Left ventricle myocardium inferior (tissue), 1 donor: ENCODE data around the gene NUMBL. TPM values are rescaled to one million over a fixed set of nuclear protein-coding genes. Genes with fewer than 3 reads are reported as not detected.
A peak's percentile ranks its signal among the peaks of the same experiment; 100 is the strongest.

ENCODE experiments used
- DNase-seq: peaks from one replicate; pipeline ENCODE4 v3.0.0-alpha.2; 2020
- H3K27ac ChIP-seq: fragments of 200-600 bp; replicated peaks from 2 replicates; pipeline ENCODE4 v1.8.0; 2021
- H3K27me3 ChIP-seq: fragments of 200-600 bp; 2 replicates; pipeline ENCODE4 v1.8.0; 2021; ENCODE audit warnings: low read depth
- H3K36me3 ChIP-seq: fragments of 200-600 bp; 2 replicates; pipeline ENCODE4 v1.8.0; 2021
- H3K4me1 ChIP-seq: fragments of 200-600 bp; 2 replicates; pipeline ENCODE4 v1.8.0; 2021
- H3K4me3 ChIP-seq: fragments of 200-600 bp; 2 replicates; pipeline ENCODE4 v1.8.0; 2021; ENCODE audit warnings: mild to moderate bottlenecking, moderate library complexity
- H3K9me3 ChIP-seq: fragments of 200-600 bp; replicated peaks from 2 replicates; pipeline ENCODE4 v1.8.0; 2021
- intact Hi-C: fragments of 100-400 bp; cut with micrococcal nuclease; formaldehyde crosslinking; loops from one replicate; pipeline ENCODE4 v1.11.0; 2022
- total RNA-seq: library from RNA; stranded (reverse); fragmentation: NEBNext Ultra II Directional; extraction: Animal tissue kit (Norgen Biotek cat#: 25700); gene quantifications from one replicate; pipeline ENCODE4 v1.2.1, GENCODE V29; 2021
- TF ChIP-seq, protein P1 (sequence below): fragments of 200-600 bp; IDR thresholded peaks from 2 replicates; pipeline ENCODE4 v1.8.0; 2021; ENCODE audit warnings: antibody characterized with exemption, mild to moderate bottlenecking, borderline replicate concordance
- donor health status: DM: no; HTN: yes; CAD: no; lungs with severe emphysema.

Gene NUMBL
- total RNA-seq, 1 donor from 2014 or later: 14.7 TPM

DNA sequence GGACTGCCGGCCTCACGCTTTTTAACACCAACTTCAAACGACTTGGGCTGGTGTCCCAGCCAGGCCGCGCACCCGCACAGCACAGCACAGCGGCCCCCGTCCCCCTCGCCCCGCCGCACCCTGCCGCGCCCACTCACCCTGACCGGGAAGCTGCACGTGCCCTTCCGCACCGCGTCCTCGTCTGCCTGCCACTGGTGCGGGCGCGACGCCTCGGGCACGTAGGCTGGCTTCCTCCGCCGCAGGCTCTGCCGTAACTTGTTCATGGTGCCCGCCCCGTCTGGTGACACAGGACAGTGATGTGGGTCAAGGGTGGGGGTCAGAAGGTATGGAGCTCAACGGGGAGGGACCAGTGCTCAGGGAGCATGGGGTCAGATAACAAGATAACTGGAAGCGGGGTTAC, 6.2 kb downstream of the NUMBL start:
- peaks cover 70% of the 10 kb centered on the region for H3K36me3 ChIP-seq
- no peak overlapping the region for H3K4me3 ChIP-seq
- H3K27ac ChIP-seq: no peak overlapping the region
- DNase-seq: no peak
- H3K4me1 ChIP-seq: peaks cover 38% of the 10 kb centered on the region
- no peaks in the 10 kb centered on the region for H3K27me3 ChIP-seq
- no peaks in the 10 kb centered on the region for H3K9me3 ChIP-seq
- TF ChIP-seq, protein P1, sequence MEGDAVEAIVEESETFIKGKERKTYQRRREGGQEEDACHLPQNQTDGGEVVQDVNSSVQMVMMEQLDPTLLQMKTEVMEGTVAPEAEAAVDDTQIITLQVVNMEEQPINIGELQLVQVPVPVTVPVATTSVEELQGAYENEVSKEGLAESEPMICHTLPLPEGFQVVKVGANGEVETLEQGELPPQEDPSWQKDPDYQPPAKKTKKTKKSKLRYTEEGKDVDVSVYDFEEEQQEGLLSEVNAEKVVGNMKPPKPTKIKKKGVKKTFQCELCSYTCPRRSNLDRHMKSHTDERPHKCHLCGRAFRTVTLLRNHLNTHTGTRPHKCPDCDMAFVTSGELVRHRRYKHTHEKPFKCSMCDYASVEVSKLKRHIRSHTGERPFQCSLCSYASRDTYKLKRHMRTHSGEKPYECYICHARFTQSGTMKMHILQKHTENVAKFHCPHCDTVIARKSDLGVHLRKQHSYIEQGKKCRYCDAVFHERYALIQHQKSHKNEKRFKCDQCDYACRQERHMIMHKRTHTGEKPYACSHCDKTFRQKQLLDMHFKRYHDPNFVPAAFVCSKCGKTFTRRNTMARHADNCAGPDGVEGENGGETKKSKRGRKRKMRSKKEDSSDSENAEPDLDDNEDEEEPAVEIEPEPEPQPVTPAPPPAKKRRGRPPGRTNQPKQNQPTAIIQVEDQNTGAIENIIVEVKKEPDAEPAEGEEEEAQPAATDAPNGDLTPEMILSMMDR: no peak
- intact Hi-C loops: no loop called here

DNA sequence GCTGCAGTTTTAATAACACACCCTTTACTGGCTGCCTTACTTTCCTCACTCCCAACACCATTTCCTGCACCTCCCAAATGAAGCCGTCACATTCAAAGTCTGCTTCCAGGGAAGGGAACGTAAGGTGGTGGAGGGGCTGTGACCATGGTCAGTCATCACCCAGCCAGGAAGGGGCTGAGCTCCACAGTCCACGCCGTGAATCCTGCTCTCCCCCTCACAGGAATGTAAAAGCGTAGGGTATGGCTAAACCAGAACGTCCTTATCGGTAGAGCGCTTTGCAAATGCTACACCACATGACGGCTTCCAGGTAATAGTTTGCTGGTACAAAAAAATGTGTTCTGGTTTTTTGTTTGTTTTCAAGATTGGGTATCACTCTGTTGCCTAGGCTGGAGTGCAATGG, 7.0 kb downstream of the NUMBL start:
- Histone ChIP-seq H3K4me1 (peaks cover 30% of the 10 kb centered on the region), H3K36me3 (peaks cover 78% of the 10 kb centered on the region), H3K4me3 (no peak overlapping the region), H3K9me3 (no peaks in the 10 kb centered on the region), H3K27ac (peak overlapping the region; percentile 28), H3K27me3 (no peaks in the 10 kb centered on the region)
- TF ChIP-seq, protein P1: no peak
- intact Hi-C loops: no loop called here
- DNase-seq: no peak

DNA sequence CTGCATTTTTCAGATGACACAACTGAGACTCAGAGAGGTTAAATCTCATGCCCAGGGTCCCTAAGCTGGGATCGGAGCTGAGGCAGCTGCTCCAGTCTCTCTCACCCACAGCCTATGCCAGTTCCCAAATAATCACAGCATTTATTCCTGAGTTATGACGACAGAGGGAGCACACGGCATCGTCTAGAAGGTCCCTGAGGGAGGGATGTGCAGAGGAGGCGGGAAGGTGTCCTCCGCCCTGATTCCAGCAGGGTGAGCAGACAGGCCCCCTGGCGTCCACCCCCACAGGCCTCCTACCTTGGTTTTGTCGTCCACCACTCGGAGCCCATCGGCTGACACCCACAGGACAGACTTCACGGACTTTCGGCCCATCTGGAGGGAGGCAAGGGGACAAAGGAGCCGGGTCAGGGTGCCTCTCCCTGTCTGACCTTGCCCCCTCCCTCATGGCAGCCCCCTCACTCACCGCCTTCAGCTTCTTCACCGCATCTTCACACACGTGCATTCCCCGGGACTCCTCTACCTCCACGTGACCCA, 8.0 kb downstream of the NUMBL start:
- no peak for DNase-seq

DNA sequence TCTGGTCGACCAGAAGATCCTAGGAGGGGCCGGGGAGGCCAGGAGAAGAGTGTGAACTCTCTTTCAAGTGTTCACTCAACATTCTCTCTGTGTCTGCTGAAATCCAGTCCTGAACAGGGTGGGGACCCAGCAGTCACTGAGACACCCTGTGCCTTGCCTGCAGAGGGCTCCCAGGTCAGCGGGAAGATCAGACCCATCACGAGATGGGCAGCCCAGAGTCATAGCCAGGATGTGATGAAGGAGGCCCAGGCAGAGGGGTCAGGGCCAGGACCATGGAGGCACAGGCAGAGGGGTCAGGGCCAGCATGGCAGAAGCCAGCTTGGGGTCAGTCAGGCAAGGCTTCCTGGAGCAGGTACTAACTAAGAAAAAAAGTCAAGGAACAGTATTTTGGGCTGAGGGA, 9.4 kb downstream of the NUMBL start:
- intact Hi-C loops: no loop called here
- Histone ChIP-seq H3K27me3 (no peaks in the 10 kb centered on the region), H3K4me3 (no peak overlapping the region), H3K9me3 (no peaks in the 10 kb centered on the region), H3K36me3 (peaks cover 97% of the 10 kb centered on the region), H3K27ac (no peak overlapping the region), H3K4me1 (peaks cover 12% of the 10 kb centered on the region)
- TF ChIP-seq, protein P1: no peak
- DNase-seq: no peak

More for the DNA sequence above, 8.0 kb downstream of the NUMBL start:
- Histone ChIP-seq H3K36me3 (peaks cover 87% of the 10 kb centered on the region), H3K4me3 (no peak overlapping the region), H3K4me1 (peaks cover 20% of the 10 kb centered on the region), H3K9me3 (no peaks in the 10 kb centered on the region), H3K27ac (no peak overlapping the region), H3K27me3 (no peaks in the 10 kb centered on the region)
- intact Hi-C loops: no loop called here
- TF ChIP-seq, protein P1: no peak

- Histone ChIP-seq H3K27ac (no peak overlapping the region), H3K9me3 (no peaks in the 10 kb centered on the region), H3K4me1 (peaks cover 5% of the 10 kb centered on the region), H3K27me3 (no peaks in the 10 kb centered on the region), H3K36me3 (peaks cover 96% of the 10 kb centered on the region), H3K4me3 (no peak overlapping the region)
- TF ChIP-seq, protein P1: no peak
- intact Hi-C loops: no loop called here
- DNase-seq: no peak
Observed at GRCh38 chr19:40677156-40677555, 13.3 kb downstream of the NUMBL start.

GRCh38 chr19:40674291-40674690, 16.2 kb downstream of the NUMBL start:
- DNase-seq: no peak
- TF ChIP-seq, protein P1: no peak
- Histone ChIP-seq H3K9me3 (peaks cover 1% of the 10 kb centered on the region), H3K4me3 (no peak overlapping the region), H3K27me3 (no peaks in the 10 kb centered on the region), H3K4me1 (peaks cover 18% of the 10 kb centered on the region), H3K36me3 (peaks cover 97% of the 10 kb centered on the region), H3K27ac (peak overlapping the region; percentile 29)
- intact Hi-C loops: no loop called here
